Measurements from ENCODE around the gene ABCB11. TPM values are rescaled to one million over a fixed set of nuclear protein-coding genes. Genes with fewer than 3 reads are reported as not detected.

Gene ABCB11
- total and polyA plus RNA-seq, 7 donors: 0.01 to 0.12 (median 0.04) TPM; not detected in 2

- WGBS, 3 donors: 75 to 79% (median 78%) methylated on average over 4 of the region's 4 CpGs
- Histone ChIP-seq H3K4me1 (no peaks in the 10 kb centered on the region), H3K27ac (no peak overlapping the region), H3K4me3 (no peak overlapping the region), H3K27me3 (ENCODE audit: insufficient read depth in 3 of 3, low read length in 2 of 3) (no peaks in the 10 kb centered on the region), H3K36me3 (ENCODE audit: insufficient read depth in 1 of 2, low read depth in 1 of 2) (no peaks in the 10 kb centered on the region), H3K9me3 (no peaks in the 10 kb centered on the region)
- DNase-seq (no peak), ATAC-seq (no peak)
- intact Hi-C loops (cut with DNase I): no loop called here
- no peak for TF ChIP-seq CTCF (IDR thresholded peaks at IDR 0.05)
These were observed 5.8 kb upstream of the ABCB11 start for GRCh38 chr2:169036736-169037440.

- no peaks in the 10 kb centered on the region for H3K27me3 ChIP-seq (ENCODE audit: insufficient read depth in 3 of 3, low read length in 2 of 3)
- 79 to 88% (median 85%) methylated on average over 1 of the region's 1 CpG for WGBS, 3 donors
- TF ChIP-seq CTCF (IDR thresholded peaks at IDR 0.05): no peak
- H3K4me1 ChIP-seq: no peaks in the 10 kb centered on the region
- intact Hi-C loops (cut with DNase I): no loop called here
- H3K9me3 ChIP-seq: no peaks in the 10 kb centered on the region
- ATAC-seq: no peak
- H3K4me3 ChIP-seq: no peak overlapping the region
- no peaks in the 10 kb centered on the region for H3K36me3 ChIP-seq (ENCODE audit: insufficient read depth in 1 of 2, low read depth in 1 of 2)
- H3K27ac ChIP-seq: no peak overlapping the region
- no peak for DNase-seq
These were observed 4.8 kb upstream of the ABCB11 start for GRCh38 chr2:169035887-169036286.

- ATAC-seq (no peak), DNase-seq (no peak)
- Histone ChIP-seq H3K27ac (no peak overlapping the region), H3K4me1 (no peaks in the 10 kb centered on the region), H3K4me3 (no peak overlapping the region), H3K27me3 (ENCODE audit: insufficient read depth in 3 of 3, low read length in 2 of 3) (no peaks in the 10 kb centered on the region), H3K36me3 (ENCODE audit: insufficient read depth in 1 of 2, low read depth in 1 of 2) (no peaks in the 10 kb centered on the region), H3K9me3 (no peaks in the 10 kb centered on the region)
- intact Hi-C loops (cut with DNase I): no loop called here
- no peak for TF ChIP-seq CTCF (IDR thresholded peaks at IDR 0.05)
These were observed 3.9 kb upstream of the ABCB11 start for GRCh38 chr2:169034984-169035544.

- no peak for TF ChIP-seq CTCF (IDR thresholded peaks at IDR 0.05)
- Histone ChIP-seq H3K4me3 (no peak overlapping the region), H3K9me3 (no peaks in the 10 kb centered on the region), H3K27me3 (ENCODE audit: insufficient read depth in 3 of 3, low read length in 2 of 3) (no peaks in the 10 kb centered on the region), H3K27ac (no peak overlapping the region), H3K36me3 (ENCODE audit: insufficient read depth in 1 of 2, low read depth in 1 of 2) (no peaks in the 10 kb centered on the region), H3K4me1 (no peaks in the 10 kb centered on the region)
- ATAC-seq (no peak), DNase-seq (no peak)
- WGBS, 3 donors: 71 to 90% (median 81%) methylated on average over 1 of the region's 1 CpG
- intact Hi-C loops (cut with DNase I): no loop called here
These were observed 3.1 kb upstream of the ABCB11 start for GRCh38 chr2:169034256-169034655.

- H3K36me3 ChIP-seq (ENCODE audit: insufficient read depth in 1 of 2, low read depth in 1 of 2): no peaks in the 10 kb centered on the region
- intact Hi-C loops (cut with DNase I): no loop called here
- DNase-seq: no peak
- H3K4me1 ChIP-seq: no peaks in the 10 kb centered on the region
- WGBS, 3 donors: 89 to 94% (median 91%) methylated on average over 5 of the region's 5 CpGs
- no peak overlapping the region for H3K27ac ChIP-seq
- H3K27me3 ChIP-seq (ENCODE audit: insufficient read depth in 3 of 3, low read length in 2 of 3): no peaks in the 10 kb centered on the region
- no peak for ATAC-seq
- no peaks in the 10 kb centered on the region for H3K9me3 ChIP-seq
- TF ChIP-seq CTCF (IDR thresholded peaks at IDR 0.05): no peak
- H3K4me3 ChIP-seq: no peak overlapping the region
These were observed 1.8 kb downstream of the ABCB11 start for GRCh38 chr2:169029341-169029740.
